Ammon's horn (tissue), 1 donor: ENCODE data around the gene FBXO2.

Experiments used
- DNase-seq: peaks from one replicate; pipeline ENCODE4 v3.0.0-alpha.2; 2016; ENCODE audit warnings: low spot score

Gene FBXO2

DNA sequence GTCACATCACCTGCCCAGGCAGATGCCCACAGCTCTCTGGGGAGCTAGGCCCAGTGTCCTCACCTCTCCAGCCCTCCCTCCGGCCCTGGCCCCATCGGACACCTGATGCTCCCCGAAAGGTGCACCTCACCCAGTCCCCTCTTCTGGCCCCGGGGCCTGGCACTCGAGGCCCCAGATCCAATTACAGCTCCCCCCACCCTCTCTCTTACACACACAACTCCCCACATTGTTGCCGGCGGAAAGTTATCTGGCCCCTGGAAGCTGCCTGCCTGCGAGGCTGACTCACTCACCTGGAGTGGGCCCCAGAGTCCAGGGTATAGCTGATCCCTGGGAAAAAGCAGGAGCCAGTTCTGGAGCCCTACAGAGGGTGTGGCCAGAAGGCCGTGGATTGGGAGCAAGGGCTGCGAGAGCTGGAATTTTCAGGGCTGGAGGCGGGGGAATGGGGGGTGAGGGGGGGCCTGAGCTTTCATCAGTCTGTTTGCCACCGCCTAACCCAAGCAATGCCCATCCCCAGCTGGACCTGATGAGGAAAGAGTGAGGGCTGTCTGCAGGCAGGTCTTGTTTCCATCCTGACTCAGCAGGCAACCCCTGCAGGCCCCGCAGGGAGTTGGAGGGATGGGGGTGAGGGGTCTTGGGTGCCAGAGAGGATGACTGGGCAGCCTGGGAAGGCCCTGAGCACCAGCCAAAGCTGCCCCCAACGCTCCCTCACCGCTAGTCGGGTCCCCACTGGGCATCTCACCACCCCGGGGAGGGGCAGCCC is 948 bp downstream of the FBXO2 start:
- DNase-seq = no peak

DNA sequence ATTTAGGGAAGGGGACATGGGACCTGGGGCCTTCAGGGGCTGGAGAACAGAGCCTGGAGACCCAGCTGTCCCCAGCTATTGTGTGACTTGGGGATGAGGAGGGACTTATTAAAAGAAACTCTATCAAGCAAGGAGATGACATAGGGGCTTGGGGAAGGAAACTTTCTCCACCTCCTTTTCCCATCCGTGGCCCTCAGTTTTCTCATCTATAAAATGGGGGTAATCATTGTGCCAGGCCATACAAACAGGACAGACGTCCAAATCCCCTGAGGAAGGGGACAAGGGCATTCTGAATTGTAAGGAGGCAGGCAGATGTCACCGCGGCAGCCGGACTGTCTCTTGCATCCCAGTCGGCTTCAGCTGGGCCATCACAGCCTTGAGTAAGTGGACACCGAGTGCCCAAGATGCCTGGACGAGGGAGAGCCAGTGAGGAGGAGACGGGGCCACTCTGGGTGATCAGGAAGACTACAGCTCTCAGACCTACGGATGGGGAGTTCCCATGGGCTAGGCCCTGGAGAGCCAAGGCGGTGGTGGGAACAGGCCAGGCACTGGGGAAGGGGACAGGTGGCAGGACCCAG is 1.9 kb downstream of the FBXO2 start:
- no peak for DNase-seq

DNA sequence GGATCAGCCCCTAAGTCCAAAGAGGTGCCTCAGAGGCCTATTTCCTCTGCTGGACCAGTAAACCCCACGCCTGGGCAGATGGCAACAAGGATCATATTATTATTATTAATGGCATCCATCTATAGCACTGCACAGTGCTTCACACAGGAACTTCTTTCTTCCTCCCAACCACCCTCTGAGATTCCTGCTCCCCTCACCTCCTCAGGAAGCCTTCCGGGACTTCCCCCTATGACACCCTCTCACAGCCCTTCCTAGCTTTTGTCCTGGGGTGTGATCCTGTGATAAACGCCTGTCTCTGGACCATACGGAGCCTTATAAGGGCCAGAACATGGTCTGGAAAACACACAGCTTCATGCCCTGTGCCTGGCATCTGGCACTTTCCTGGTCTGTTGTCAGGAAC is 3.2 kb downstream of the FBXO2 start:
- DNase-seq = no peak

DNA sequence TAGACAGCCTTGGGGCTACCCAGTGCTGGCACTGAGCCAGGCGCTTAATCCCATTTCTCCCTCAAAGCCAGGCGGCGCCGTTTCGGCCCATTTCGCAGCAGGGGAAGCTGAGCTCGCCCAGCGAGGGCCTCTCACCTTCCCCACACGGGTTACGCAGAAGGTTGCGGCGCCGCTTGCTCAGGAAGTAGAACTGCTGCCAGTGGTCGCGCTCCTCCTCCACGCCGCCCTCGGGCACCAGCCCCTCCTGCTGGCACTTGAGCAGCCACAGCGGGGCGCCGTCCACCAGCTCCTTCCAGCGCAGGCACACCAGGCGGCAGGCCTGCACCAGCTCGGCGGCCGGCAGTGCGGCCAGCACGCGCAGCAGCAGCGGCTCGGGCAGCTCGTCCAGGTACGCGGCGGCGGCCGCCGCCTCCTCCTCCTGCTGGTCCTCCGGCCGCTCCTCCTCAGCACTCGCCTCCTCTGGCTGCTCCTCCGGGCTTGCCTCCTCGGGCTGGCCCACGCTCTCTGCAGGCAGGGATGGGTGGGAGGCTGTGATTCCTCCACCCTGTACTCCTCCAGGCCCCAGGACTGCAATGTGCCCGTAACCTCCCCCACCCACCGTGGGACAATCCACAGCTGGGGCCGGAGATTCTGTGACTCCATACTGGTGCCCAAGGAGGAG is 3.8 kb downstream of the FBXO2 start:
- peak; percentile 86 for DNase-seq

- no peak for DNase-seq
These were observed 4.5 kb downstream of the FBXO2 start for GRCh38 chr1:11649624-11650330.

- no peak for DNase-seq
These were observed 5.0 kb downstream of the FBXO2 start for GRCh38 chr1:11649237-11649623.

GRCh38 chr1:11648732-11649158 is 5.5 kb downstream of the FBXO2 start:
- DNase-seq = no peak

DNA sequence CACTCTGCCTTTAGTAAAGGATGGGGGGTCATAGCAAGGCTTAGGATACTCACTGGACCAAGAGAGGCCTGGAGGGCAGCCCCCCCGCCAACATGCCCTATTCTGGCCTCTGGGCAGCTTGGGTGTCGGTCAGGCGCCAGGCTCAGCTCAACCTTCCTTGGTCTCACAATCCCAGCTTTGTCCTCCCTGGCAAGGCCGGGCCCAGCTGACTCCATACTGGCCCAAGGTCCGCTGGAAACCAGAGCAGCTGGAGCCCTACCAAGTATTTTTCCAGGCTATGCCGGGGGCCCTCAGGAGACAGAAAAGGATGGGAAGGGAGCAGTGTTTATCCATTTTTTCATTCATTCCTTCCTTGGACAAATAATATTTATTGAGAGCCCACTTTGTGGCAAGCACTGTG is 6.2 kb downstream of the FBXO2 start:
- DNase-seq = peak; percentile 97

GRCh38 chr1:11647333-11647732 is 6.9 kb downstream of the FBXO2 start:
- DNase-seq = no peak

GRCh38 chr1:11646317-11646716 is 7.9 kb downstream of the FBXO2 start:
- no peak for DNase-seq

DNA sequence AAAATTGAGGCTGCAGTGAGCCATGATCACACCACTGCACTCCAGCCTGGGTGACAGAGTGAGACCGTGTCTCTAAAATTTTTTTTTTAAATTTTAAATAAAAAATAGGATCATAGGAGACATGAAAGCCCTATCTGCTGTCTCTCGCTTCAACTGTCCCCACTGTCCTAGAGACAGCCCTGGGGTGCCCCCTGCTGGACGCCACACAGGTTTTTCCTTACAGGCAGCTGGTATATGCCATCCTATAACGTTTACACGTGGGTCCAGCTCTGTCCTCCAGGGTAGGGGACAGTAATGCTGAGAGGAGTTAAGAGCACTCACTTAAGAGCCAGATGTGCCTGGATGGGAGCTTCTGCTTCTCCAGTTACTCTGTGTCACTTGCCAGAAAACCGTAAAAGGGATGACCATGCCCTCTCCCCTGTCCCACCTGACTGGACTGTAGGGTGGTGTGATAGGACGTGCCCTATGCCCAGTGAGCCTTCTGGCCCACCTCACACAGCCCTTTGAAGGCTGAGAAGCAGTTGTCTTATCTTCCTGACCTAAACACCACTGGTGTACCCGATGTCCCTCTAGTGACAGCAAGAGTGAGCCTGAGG is 8.5 kb downstream of the FBXO2 start:
- DNase-seq = peak; percentile 88

GRCh38 chr1:11645270-11645669 is 9.0 kb downstream of the FBXO2 start:
- DNase-seq = no peak

DNA sequence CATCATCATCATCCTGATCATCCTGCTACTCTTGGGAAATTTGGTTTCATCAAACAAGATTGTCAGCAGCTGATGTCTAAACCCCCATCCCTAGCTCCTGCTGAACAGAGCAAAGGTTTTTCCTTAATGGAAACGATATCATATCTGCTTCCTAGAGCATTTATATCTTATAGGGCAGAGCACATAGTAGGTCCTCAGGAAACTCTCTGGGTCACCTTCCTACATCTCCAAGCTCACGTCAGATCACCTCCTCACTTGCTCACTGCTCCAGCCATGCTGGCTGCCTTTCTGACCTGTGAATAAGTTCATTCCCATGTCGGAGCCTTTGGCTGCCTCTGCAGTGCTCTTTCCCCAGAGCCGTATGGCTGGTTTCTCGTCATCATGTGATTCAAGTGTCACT is 10.4 kb downstream of the FBXO2 start:
- no peak for DNase-seq

DNA sequence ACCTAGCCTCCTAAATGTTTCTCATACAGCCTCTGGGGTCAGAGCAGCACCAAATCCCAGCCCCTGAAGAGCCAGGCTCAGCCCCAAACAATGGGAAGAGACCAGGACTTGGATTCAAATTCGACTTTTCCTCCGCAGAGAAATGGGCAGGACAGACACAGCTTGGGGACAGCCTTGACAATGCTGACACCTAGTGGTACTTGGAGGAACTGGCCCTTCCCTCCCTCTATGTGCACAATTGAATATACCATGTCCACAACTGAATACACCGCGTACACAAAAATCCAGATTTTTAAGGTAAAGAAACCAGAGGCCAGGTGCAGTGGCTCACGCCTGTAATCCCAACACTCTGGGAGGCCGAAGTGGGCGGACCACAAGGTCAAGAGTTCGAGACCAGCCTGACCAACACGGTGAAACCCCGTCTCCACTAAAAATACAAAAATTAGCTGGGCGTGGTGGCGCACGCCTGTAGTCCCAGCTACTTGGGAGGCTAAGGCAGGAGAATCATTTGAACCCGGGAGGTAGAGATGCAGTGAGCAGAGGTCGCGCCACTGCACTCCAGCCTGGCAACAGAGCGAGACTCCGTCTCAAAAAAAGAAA is 11.7 kb downstream of the FBXO2 start:
- DNase-seq = peak; percentile 86

DNA sequence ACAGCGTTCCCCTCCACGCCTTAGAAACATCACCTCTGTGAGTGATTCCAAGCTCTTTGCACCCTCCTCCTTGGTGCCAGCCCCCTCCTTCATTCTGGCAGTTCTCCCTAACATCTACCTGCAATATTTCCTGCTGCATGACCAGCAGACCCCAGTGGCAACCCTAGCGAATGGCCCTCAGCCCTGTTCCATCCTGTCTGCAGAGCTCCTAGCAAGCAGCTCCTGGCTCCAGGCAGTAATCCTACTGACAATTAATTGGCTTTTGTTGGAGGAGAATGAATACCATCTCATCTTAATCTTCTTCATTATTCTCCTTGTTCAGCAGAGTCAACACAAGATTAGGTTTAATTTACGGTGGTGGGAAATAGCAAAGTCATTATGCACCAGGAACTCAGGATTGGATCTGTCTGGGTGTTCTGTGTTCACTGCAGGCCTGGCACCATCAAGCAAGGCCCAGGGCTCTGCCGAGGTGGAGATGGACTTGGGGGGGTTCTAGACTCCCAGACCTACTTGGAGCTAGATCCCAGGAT is 12.4 kb downstream of the FBXO2 start:
- no peak for DNase-seq

- no peak for DNase-seq
These were observed 13.3 kb downstream of the FBXO2 start for GRCh38 chr1:11640944-11641343.

GRCh38 chr1:11640101-11640500 is 14.1 kb downstream of the FBXO2 start:
- DNase-seq = no peak

DNA sequence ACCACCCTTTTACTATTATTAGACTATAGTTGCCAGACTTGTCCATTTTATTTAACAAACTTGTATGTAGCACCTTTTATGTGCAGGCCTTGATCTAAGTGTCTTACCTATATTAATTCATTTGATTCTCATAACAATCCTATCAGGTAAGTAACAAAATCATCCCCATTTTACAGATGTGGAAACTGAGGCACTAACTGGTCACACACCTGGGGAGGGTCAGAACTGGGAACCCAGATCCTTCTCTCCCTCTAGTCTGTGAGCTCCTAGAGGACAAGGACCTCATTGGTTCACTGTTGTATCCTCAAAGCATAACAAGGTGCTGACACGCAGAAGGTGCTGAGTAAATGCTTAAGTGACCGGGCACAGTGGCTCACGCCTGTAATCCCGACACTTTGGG is 14.9 kb downstream of the FBXO2 start:
- no peak for DNase-seq

- no peak for DNase-seq
These were observed 16.1 kb downstream of the FBXO2 start for GRCh38 chr1:11638121-11638520.

DNA sequence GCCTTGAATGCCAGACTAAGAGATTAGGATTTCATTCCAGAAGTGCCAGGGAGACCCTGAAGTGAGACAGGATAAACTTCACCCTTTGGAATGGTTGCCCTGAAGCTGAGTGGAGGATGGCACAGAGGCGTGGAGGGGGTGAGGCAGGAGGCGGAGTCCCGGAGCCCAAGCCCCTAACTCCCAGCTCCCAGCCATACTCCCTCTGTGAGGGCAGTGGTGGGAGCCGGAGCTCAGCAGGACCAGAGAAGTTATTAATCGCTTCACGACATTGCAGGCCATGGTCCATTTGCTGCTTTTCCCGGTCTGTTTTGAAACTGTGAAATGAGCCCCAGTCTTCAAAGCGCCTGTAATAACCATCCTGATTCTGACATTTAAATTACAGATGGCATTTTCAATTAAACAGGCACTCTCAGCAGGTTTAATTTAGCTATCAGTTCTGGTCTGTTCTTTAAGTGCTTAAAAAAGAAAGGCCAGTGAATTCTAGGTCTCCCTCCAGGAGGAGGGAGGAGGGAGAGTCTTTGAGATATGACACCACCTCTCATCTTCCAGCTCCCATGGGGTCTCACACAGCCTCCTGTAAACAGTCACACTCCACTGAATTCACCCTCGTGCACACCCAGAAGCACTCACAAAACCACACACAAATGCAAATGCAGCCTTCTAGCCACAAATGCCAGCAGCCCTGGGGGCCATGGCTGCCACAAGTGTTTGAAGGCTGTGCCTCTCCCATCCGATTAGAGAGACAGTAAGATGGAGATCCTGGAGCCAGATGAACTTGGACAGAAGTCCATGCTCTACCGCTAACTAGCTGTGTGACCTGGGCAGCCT is 19.6 kb downstream of the FBXO2 start:
- no peak for DNase-seq
